WTC11 (cell line): Measurements from ENCODE around the gene BMP7.

Experiments used
- ATF3 ChIP-seq: sonication (generic); formaldehyde crosslinking; conservative IDR thresholded peaks from 2 replicates; pipeline ENCODE4 v1.8.1; 2022; ENCODE audit warnings: mild to moderate bottlenecking, missing genetic modification reagents
- CTCF ChIP-seq: fragments of 200-600 bp; IDR thresholded peaks from 2 replicates; pipeline ENCODE4 v1.8.0; 2022; ENCODE audit warnings: antibody characterized with exemption
- E2F1 ChIP-seq: sonication (generic); formaldehyde crosslinking; IDR thresholded peaks from 2 replicates; pipeline ENCODE4 v1.8.0; 2022; ENCODE audit warnings: mild to moderate bottlenecking, missing genetic modification reagents
- GABPB1 ChIP-seq: sonication (generic); formaldehyde crosslinking; IDR thresholded peaks from 2 replicates; pipeline ENCODE4 v1.8.1; 2023; ENCODE audit warnings: mild to moderate bottlenecking, missing genetic modification reagents
- MAX ChIP-seq: sonication (generic); formaldehyde crosslinking; IDR thresholded peaks from 2 replicates; pipeline ENCODE4 v1.8.0; 2022; ENCODE audit warnings: mild to moderate bottlenecking, missing genetic modification reagents
- MLX ChIP-seq: sonication (generic); formaldehyde crosslinking; IDR thresholded peaks from 2 replicates; pipeline ENCODE4 v1.8.1; 2023; ENCODE audit warnings: mild to moderate bottlenecking, missing genetic modification reagents, moderate library complexity
- NR3C1 ChIP-seq: sonication (generic); formaldehyde crosslinking; conservative IDR thresholded peaks from 2 replicates; pipeline ENCODE4 v1.8.1; 2023; ENCODE audit warnings: low read depth, mild to moderate bottlenecking, missing genetic modification reagents
- PREB ChIP-seq: sonication (generic); formaldehyde crosslinking; IDR thresholded peaks from 2 replicates; pipeline ENCODE4 v1.8.1; 2022; ENCODE audit warnings: mild to moderate bottlenecking, missing genetic modification reagents, moderate library complexity, borderline replicate concordance
- RELA ChIP-seq: sonication (generic); formaldehyde crosslinking; IDR thresholded peaks from 2 replicates; pipeline ENCODE4 v1.8.1; 2022; ENCODE audit warnings: missing genetic modification reagents, mild to moderate bottlenecking, borderline replicate concordance
- USF2 ChIP-seq: sonication (generic); formaldehyde crosslinking; IDR thresholded peaks from 2 replicates; pipeline ENCODE4 v1.8.1; 2023; ENCODE audit warnings: mild to moderate bottlenecking, missing genetic modification reagents, moderate library complexity
- ZBTB43 ChIP-seq: sonication (generic); formaldehyde crosslinking; IDR thresholded peaks from 2 replicates; pipeline ENCODE4 v1.8.1; 2023; ENCODE audit warnings: mild to moderate bottlenecking, missing genetic modification reagents
- ZNF263 ChIP-seq: sonication (generic); formaldehyde crosslinking; IDR thresholded peaks from 2 replicates; pipeline ENCODE4 v1.8.1; 2022; ENCODE audit warnings: low read depth, mild to moderate bottlenecking, moderate library complexity, missing genetic modification reagents
- ZNF396 ChIP-seq: fragments of 250-450 bp; sonication (Bioruptor Pico); IDR thresholded peaks from 2 replicates; pipeline ENCODE4 v1.8.0; 2021; ENCODE audit warnings: mild to moderate bottlenecking, moderate library complexity, borderline replicate concordance
- ZNF512 ChIP-seq: sonication (generic); formaldehyde crosslinking; IDR thresholded peaks from 2 replicates; pipeline ENCODE4 v1.8.1; 2022; ENCODE audit warnings: missing genetic modification reagents, borderline replicate concordance

- TF ChIP-seq GABPB1 (CRISPR knock-in tag) = no peak
- no peak for TF ChIP-seq CTCF
- TF ChIP-seq ZBTB43 (CRISPR knock-in tag) = no peak
- TF ChIP-seq E2F1 (CRISPR knock-in tag) = no peak
- TF ChIP-seq PREB = no peak
- TF ChIP-seq MLX (CRISPR knock-in tag) = no peak
- no peak for TF ChIP-seq RELA
- no peak for TF ChIP-seq ZNF512 (CRISPR knock-in tag)
- no peak for TF ChIP-seq USF2 (CRISPR knock-in tag)
- TF ChIP-seq MAX (CRISPR knock-in tag) = no peak
- no peak for TF ChIP-seq ZNF396 (CRISPR knock-in tag)
- TF ChIP-seq NR3C1 (CRISPR knock-in tag) = no peak
- no peak for TF ChIP-seq ZNF263
- no peak for TF ChIP-seq ATF3 (CRISPR knock-in tag)
Observed at GRCh38 chr20:57221916-57222630, 44.4 kb downstream of the BMP7 start.
